K562 (cell line): Measurements from ENCODE around the gene KRT76. TPM values are rescaled to one million over a fixed set of nuclear protein-coding genes. Genes with fewer than 3 reads are reported as not detected.

Source experiments
- ATAC-seq: fragments of 200-7000 bp; cut with Tn5 transposase; 3 replicates; pipeline ENCODE4 v1.9.1; 2020; ENCODE audit warnings: moderate library complexity
- BruUV-seq: library from RNA; stranded (reverse); fragments of 400-500 nt; replicated peaks from 2 replicates; lab custom pipeline; 2021; lab: Mats Ljungman, UMichigan
- CTCF ChIA-PET: fragments of 300-600 bp; formaldehyde crosslinking; extraction: SDS; loops from one replicate; lab custom pipeline; 2021; ENCODE audit warnings: low intra/inter-chr PET ratio; lab: Yijun Ruan, JAX
- POLR2A ChIA-PET: fragments of 300-600, 350-650 bp; sonication (Branson Sonifier 250); formaldehyde crosslinking; extraction: SDS; loops from one replicate; lab custom pipeline; 2021; ENCODE audit warnings: antibody characterized with exemption, inconsistent platforms; lab: Yijun Ruan, JAX
- DNase-seq, 4 experiments: peaks; one replicate each; pipeline versions ENCODE4 v3.0.0 to v3.0.0-alpha.2; 2011 to 2018; ENCODE audit warnings: low spot score in 3 of 4, mixed read lengths in 3 of 4; ENCODE audit errors: extremely low read depth in 1 of 4
- FAIRE-seq: peaks from 2 replicates; lab custom pipeline; 2011; peaks lifted over from hg19 to GRCh38; lab: Jason Lieb, UNC
- H2AFZ ChIP-seq: 2 replicates; pipeline ENCODE4 v1.6.0; 2011; ENCODE audit warnings: low read depth, low read length, control low read depth, inconsistent platforms
- H3K27ac ChIP-seq: fragments of 200-600 bp; 3 replicates; pipeline ENCODE4 v1.8.0; 2011; ENCODE audit warnings: low read depth, mild to moderate bottlenecking, control low read depth, inconsistent platforms, low read length, moderate library complexity, mixed read lengths; ENCODE audit errors: extremely low read depth
- H3K27me3 ChIP-seq, 2 experiments: fragments of 300-600 bp in 1 of 2; 2 replicates in 1 of 2; 3 replicates in 1 of 2; pipeline versions ENCODE4 v1.6.0 to v1.8.0; 2011; ENCODE audit warnings: inconsistent platforms in 2 of 2, low read length in 2 of 2, mild to moderate bottlenecking in 1 of 2, mixed read lengths in 1 of 2, moderate library complexity in 1 of 2; ENCODE audit not compliant: control insufficient read depth in 2 of 2, insufficient read depth in 2 of 2
- H3K36me3 ChIP-seq: fragments of 300-600 bp; 3 replicates; pipeline ENCODE4 v1.8.0; 2011; ENCODE audit warnings: mild to moderate bottlenecking, low read length, inconsistent platforms; ENCODE audit not compliant: control insufficient read depth, insufficient read depth
- H3K4me1 ChIP-seq, 2 experiments: fragments of 200-600 bp in 1 of 2; replicated peaks in 1 of 2; 2 replicates in 1 of 2; 3 replicates in 1 of 2; pipeline versions ENCODE4 v1.5.1 to v1.8.0; 2011; ENCODE audit warnings: inconsistent platforms in 2 of 2, low read length in 2 of 2, mild to moderate bottlenecking in 1 of 2, mixed read lengths in 1 of 2, moderate library complexity in 1 of 2; ENCODE audit not compliant: control insufficient read depth in 2 of 2, insufficient read depth in 2 of 2
- H3K4me2 ChIP-seq: 2 replicates; pipeline ENCODE4 v1.6.1; 2011; ENCODE audit warnings: low read length, control low read depth, inconsistent platforms, mixed read lengths; ENCODE audit not compliant: insufficient read depth
- H3K4me3 ChIP-seq: fragments of 200-600 bp; sonication (generic), shearing (Covaris generic); 2 replicates; pipeline ENCODE4 v1.5.1; 2016; ENCODE audit warnings: control low read depth, inconsistent platforms
- H3K79me2 ChIP-seq: fragments of 200-600 bp; 3 replicates; pipeline ENCODE4 v1.8.0; 2011; ENCODE audit warnings: low read length, inconsistent platforms; ENCODE audit not compliant: control insufficient read depth, insufficient read depth
- H3K9ac ChIP-seq, 2 experiments: 2 replicates each; pipeline versions ENCODE4 v1.6.0 to v1.6.1; 2011; ENCODE audit warnings: low read depth in 2 of 2, low read length in 2 of 2, control low read depth in 1 of 2, inconsistent platforms in 1 of 2, mild to moderate bottlenecking in 1 of 2, mixed read lengths in 1 of 2; ENCODE audit not compliant: insufficient read depth in 1 of 2
- H3K9me1 ChIP-seq: one replicate; pipeline ENCODE4 v1.6.0; 2011; ENCODE audit warnings: inconsistent platforms, mild to moderate bottlenecking, low read length, moderate library complexity; ENCODE audit not compliant: control insufficient read depth, insufficient read depth
- H3K9me3 ChIP-seq: replicated peaks from 2 replicates; pipeline ENCODE4 v1.5.1; 2011; ENCODE audit warnings: low read depth, low read length, inconsistent platforms; ENCODE audit not compliant: control insufficient read depth, insufficient read depth
- H4K20me1 ChIP-seq: replicated peaks from 2 replicates; pipeline ENCODE4 v1.6.1; 2011; ENCODE audit warnings: low read length, inconsistent platforms, mixed read lengths; ENCODE audit not compliant: control insufficient read depth, insufficient read depth
- ATF1 ChIP-seq, 2 experiments: fragments of 450-650 bp in 1 of 2; IDR thresholded peaks; 2 replicates each; pipeline ENCODE4 v1.6.1; 2016; ENCODE audit warnings: missing compliant biosample characterization in 1 of 2, missing genetic modification characterization in 1 of 2
- CBFA2T3 ChIP-seq: fragments of 450-650 bp; IDR thresholded peaks from 2 replicates; pipeline ENCODE4 v1.6.1; 2017
- DEAF1 ChIP-seq: fragments of 450-650 bp; formaldehyde crosslinking; IDR thresholded peaks from 2 replicates; pipeline ENCODE4 v1.4.0; 2020; ENCODE audit warnings: mild to moderate bottlenecking, moderate library complexity
- FOXK2 ChIP-seq, 2 experiments: fragments of 450-650 bp; IDR thresholded peaks in 1 of 2; conservative IDR thresholded peaks in 1 of 2; 2 replicates each; pipeline ENCODE4 v1.6.1; 2016; ENCODE audit warnings: low read depth in 2 of 2, mild to moderate bottlenecking in 1 of 2
- GTF2A2 ChIP-seq: IDR thresholded peaks from 2 replicates; pipeline ENCODE4 v1.6.1; 2016; ENCODE audit warnings: mild to moderate bottlenecking, missing genetic modification characterization, missing compliant biosample characterization
- HNRNPH1 ChIP-seq: fragments of 200-400 bp; formaldehyde crosslinking; optimal IDR thresholded peaks from 2 replicates; pipeline ENCODE3; 2017; ENCODE audit warnings: low read depth, mild to moderate bottlenecking, low read length, moderate library complexity
- JUN ChIP-seq, 2 experiments: sonication (generic) in 1 of 2; formaldehyde crosslinking in 1 of 2; IDR thresholded peaks; 2 replicates each; pipeline versions ENCODE4 v1.6.1 to v1.8.0; 2012 to 2022; ENCODE audit warnings: borderline replicate concordance in 2 of 2, mild to moderate bottlenecking in 2 of 2, improper control_type of control experiment in 1 of 2, low read depth in 1 of 2, low read length in 1 of 2, missing genetic modification reagents in 1 of 2
- NFRKB ChIP-seq: fragments of 450-650 bp; IDR thresholded peaks from 2 replicates; pipeline ENCODE4 v1.6.1; 2016; ENCODE audit warnings: low read depth
- NUFIP1 ChIP-seq: fragments of 450-650 bp; IDR thresholded peaks from 2 replicates; pipeline ENCODE4 v1.6.1; 2018; ENCODE audit not compliant: partially characterized antibody
- POLR3A ChIP-seq: IDR thresholded peaks from 2 replicates; pipeline ENCODE4 v1.6.1; 2011; ENCODE audit warnings: borderline replicate concordance, mild to moderate bottlenecking, moderate library complexity; ENCODE audit not compliant: insufficient read length, insufficient read depth; ENCODE audit errors: extremely low read depth
- RBM22 ChIP-seq: fragments of 200-400 bp; formaldehyde crosslinking; IDR thresholded peaks from 2 replicates; pipeline ENCODE4 v1.6.1; 2018; ENCODE audit warnings: low read length, low read depth; ENCODE audit not compliant: poor library complexity, severe bottlenecking
- RUNX1 ChIP-seq: sonication (generic); IDR thresholded peaks from 2 replicates; pipeline ENCODE4 v1.6.1; 2016; ENCODE audit warnings: antibody characterized with exemption, low read depth
- STAT5B ChIP-seq: fragments of 250-450 bp; sonication (Bioruptor Pico); IDR thresholded peaks from 2 replicates; pipeline ENCODE4 v1.8.0; 2021; ENCODE audit warnings: mild to moderate bottlenecking, inconsistent platforms
- TFAM ChIP-seq: fragments of 250-450 bp; sonication (Bioruptor Pico); conservative IDR thresholded peaks from 2 replicates; pipeline ENCODE4 v1.5.0; 2021; ENCODE audit warnings: mild to moderate bottlenecking, moderate library complexity
- TFAP4 ChIP-seq: sonication (generic); formaldehyde crosslinking; IDR thresholded peaks from 2 replicates; pipeline ENCODE4 v1.8.0; 2022; ENCODE audit warnings: missing genetic modification reagents, mild to moderate bottlenecking, moderate library complexity, borderline replicate concordance
- ZNF121 ChIP-seq: sonication (generic); formaldehyde crosslinking; conservative IDR thresholded peaks from 2 replicates; pipeline ENCODE4 v1.8.0; 2022; ENCODE audit warnings: missing genetic modification reagents
- ZNF354B ChIP-seq: fragments of 250-450 bp; sonication (Bioruptor Pico); IDR thresholded peaks from 2 replicates; pipeline ENCODE4 v1.4.0; 2020
- ZNF583 ChIP-seq: fragments of 250-450 bp; sonication (Bioruptor Pico); IDR thresholded peaks from 2 replicates; pipeline ENCODE4 v1.4.0; 2020
- ZNF586 ChIP-seq: fragments of 450-650 bp; formaldehyde crosslinking; conservative IDR thresholded peaks from 2 replicates; pipeline ENCODE4 v1.4.0; 2020; ENCODE audit warnings: mild to moderate bottlenecking, moderate library complexity
- WGBS: fragments of 100-300 bp; shearing (Covaris generic); methylation state at CpG from one replicate; pipeline ENCODE4 v1.1.6; 2016; ENCODE audit warnings: low coverage, mixed read lengths; ENCODE audit not compliant: insufficient coverage; ENCODE audit errors: missing lambda C conversion rate; 5-methylcytosine and 5-hydroxymethylcytosine counted together
- in situ Hi-C: fragments of 300-500 bp; cut with MboI; formaldehyde crosslinking; loops from 4 replicates; pipeline ENCODE4 v1.15.0; 2018; ENCODE audit warnings: inconsistent platforms, mixed read lengths
- intact Hi-C: fragments of 100-400 bp; cut with micrococcal nuclease; formaldehyde crosslinking; loops from 2 replicates; pipeline ENCODE4 v1.14.2; 2022
- polyA plus RNA-seq, 8 experiments: library from polyadenylated mRNA; depleted of rRNA in 4 of 8; stranded (reverse) in 5 of 8; unstranded in 3 of 8; fragments of >200 nt; fragmentation: Nextera tagmentation in 2 of 8; fragmentation: Illumina TruSeq in 1 of 8; extraction: Ambion mirVana in 2 of 8; extraction: Trizol in 1 of 8; gene quantifications; 2 replicates each; pipeline versions ENCODE4 v1.2.1 to v1.2.3, GENCODE V29; 2011 to 2014; ENCODE audit warnings: inconsistent platforms in 1 of 8, missing spikeins in 1 of 8
- total RNA-seq, 7 experiments: library from RNA; depleted of rRNA in 6 of 7; stranded (reverse); fragments of >200 nt in 6 of 7; fragmentation: Illumina TruSeq in 2 of 7; extraction: Trizol in 2 of 7; gene quantifications; 2 replicates each; pipeline versions ENCODE4 v1.2.1 to v1.2.3, GENCODE V29; 2011 to 2021; ENCODE audit warnings: low replicate concordance in 1 of 7

Gene KRT76
- total and polyA plus RNA-seq, 9 of the 15 experiments (the other 6 are each of a cell fraction or from before 2014, with no cell fraction given) = not detected

- CTCF ChIA-PET = no interaction called here
- TF ChIP-seq DEAF1 (CRISPR knock-in tag) (no peak), RBM22 (no peak), ZNF354B (CRISPR knock-in tag) (no peak), TFAP4 (CRISPR knock-in tag) (no peak), FOXK2 (conservative IDR thresholded peaks at IDR 0.05 in 1 of 2, IDR thresholded peaks at IDR 0.05 in 1 of 2; ENCODE audit: low read depth in 2 of 2) (no peak), HNRNPH1 (no peak), POLR3A (no peak), RUNX1 (no peak), STAT5B (CRISPR knock-in tag) (no peak), TFAM (CRISPR knock-in tag) (no peak), GTF2A2 (tag) (no peak), JUN (IDR thresholded peaks at IDR 0.05; ENCODE audit: borderline replicate concordance, low read depth, low read length) (no peak), JUN (CRISPR knock-in tag; IDR thresholded peaks at IDR 0.05; ENCODE audit: borderline replicate concordance) (no peak), ATF1 (CRISPR knock-in tag; IDR thresholded peaks at IDR 0.05) (no peak), ATF1 (tag; IDR thresholded peaks at IDR 0.05) (no peak), NFRKB (no peak), ZNF586 (CRISPR knock-in tag) (no peak), ZNF121 (CRISPR knock-in tag) (no peak), CBFA2T3 (no peak), ZNF583 (CRISPR knock-in tag) (no peak), NUFIP1 (no peak)
These were observed 45.8 kb upstream of the KRT76 start for GRCh38 chr12:52822771-52823510.

More at GRCh38 chr12:52822771-52823510, 45.8 kb upstream of the KRT76 start:
- WGBS = 11% methylated on average over 13 of the region's 16 CpGs
- Histone ChIP-seq H3K9me1 (no peaks in the 10 kb centered on the region), H3K4me1 (no peaks in the 10 kb centered on the region; a peak in 2 of 5 replicates), H3K4me3 (no peak overlapping the region), H3K79me2 (no peaks in the 10 kb centered on the region), H4K20me1 (no peaks in the 10 kb centered on the region; the same call in 1 of the 2 replicates), H3K36me3 (no peaks in the 10 kb centered on the region), H3K27me3 (peaks cover 25 to 84% of the 10 kb centered on the region in 2 experiments; a peak in 4 of 5 replicates), H3K9ac (no peak overlapping the region; a peak in 1 of 4 replicates), H3K4me2 (no peak overlapping the region), H2AFZ (no peak overlapping the region), H3K27ac (no peak overlapping the region), H3K9me3 (no peaks in the 10 kb centered on the region)
- no TSS peak for BruUV-seq
- ATAC-seq = no peak
- FAIRE-seq = no peak
- in situ Hi-C loops (no loop called here), intact Hi-C loops (no loop called here)
- POLR2A ChIA-PET = interaction anchor here (1.3 kb wide), 1 partner anchor 9 kb away, joined by 3 read pairs; no protein-coding TSS in a partner anchor
- no peak for DNase-seq
